Iris pigment epithelial cell (primary cell): Measurements from ENCODE around the gene KRTAP5-8.
"Not testable (repeated sequence)": the region's sequence is repeated elsewhere in the genome, so short reads cannot be mapped to it uniquely, and the experiment has no call there.

Source experiments
- DNase-seq: peaks from one replicate; pipeline ENCODE4 v3.0.0-alpha.2; 2011; ENCODE audit warnings: low read depth

Gene KRTAP5-8

GRCh38 chr11:71574418-71574817 lies 36.6 kb downstream of the KRTAP5-8 start:
- DNase-seq, result no peak

- DNase-seq, result no peak
Measured at GRCh38 chr11:71575723-71576424, 38.0 kb downstream of the KRTAP5-8 start.

- DNase-seq, result not testable (repeated sequence)
Measured at GRCh38 chr11:71576688-71577465, 39.1 kb downstream of the KRTAP5-8 start.

- no peak for DNase-seq
Measured at GRCh38 chr11:71577469-71578004, 39.7 kb downstream of the KRTAP5-8 start.

- DNase-seq, result not testable (repeated sequence)
Measured at GRCh38 chr11:71579513-71579912, 41.7 kb downstream of the KRTAP5-8 start.

- DNase-seq, result peak; percentile 73
Measured at GRCh38 chr11:71580057-71581003, 42.5 kb downstream of the KRTAP5-8 start.

- no peak for DNase-seq
Measured at GRCh38 chr11:71581826-71582225, 44.0 kb downstream of the KRTAP5-8 start.

GRCh38 chr11:71582309-71582895 lies 44.6 kb downstream of the KRTAP5-8 start, which contains the start of gene KRTAP5-11:
Gene KRTAP5-11 (minus strand): TSS chr11:71582875. CDS start chr11:71582837, 38 bp downstream.
- no peak for DNase-seq

- DNase-seq, result not testable (repeated sequence)
Measured at GRCh38 chr11:71582969-71583368, 45.1 kb downstream of the KRTAP5-8 start.

GRCh38 chr11:71585673-71586072 lies 47.8 kb downstream of the KRTAP5-8 start:
- DNase-seq, result not testable (repeated sequence)

- not testable (repeated sequence) for DNase-seq
Measured at GRCh38 chr11:71588314-71588713, 50.5 kb downstream of the KRTAP5-8 start.
